NCI-H226 (cell line): ENCODE measurements around the gene NHLRC3.
"Not testable (repeated sequence)": the region's sequence is repeated elsewhere in the genome, so short reads cannot be mapped to it uniquely, and the experiment has no call there.

ENCODE experiments used
- DNase-seq: peaks from one replicate; pipeline ENCODE4 v3.0.0-alpha.2; 2015

The NHLRC3 gene

DNA sequence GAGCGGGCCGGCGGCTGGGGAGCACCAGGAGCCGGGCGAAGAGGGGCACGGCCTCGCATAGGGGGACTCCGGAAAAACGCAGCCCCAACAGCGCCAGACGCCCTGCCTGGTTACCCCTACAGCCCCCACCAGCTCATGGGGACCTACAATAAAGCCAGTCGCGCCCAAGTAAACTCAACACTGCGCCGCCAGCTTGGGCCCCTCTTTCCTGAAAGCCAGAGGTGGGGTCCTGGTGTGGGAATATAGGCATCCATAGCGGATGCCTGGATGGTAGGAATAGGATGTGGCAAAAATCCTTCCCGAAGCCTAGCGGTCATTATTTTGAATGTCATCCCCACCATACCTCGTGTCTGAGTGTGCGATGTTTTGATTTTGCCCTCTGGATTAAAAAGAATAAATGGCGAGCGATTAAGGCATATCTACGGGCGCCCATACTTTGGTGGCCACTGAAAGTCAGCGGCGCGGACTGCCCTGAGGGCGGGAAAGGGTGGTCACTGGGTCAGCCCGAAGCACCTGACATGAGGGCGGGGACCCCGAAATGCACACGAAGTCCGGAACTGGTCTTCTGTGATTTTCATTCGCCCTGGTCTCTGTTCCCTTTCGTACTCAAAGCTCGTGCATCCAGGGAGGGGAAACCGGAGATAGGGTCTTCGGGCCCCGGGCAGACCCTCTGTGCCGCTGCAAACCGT lies at the start of gene NHLRC3, which contains the start of gene PROSER1:
Gene NHLRC3 (plus strand): TSS at position 577 of the 689 bp plus-strand sequence. CDS start 184 bp downstream, outside the sequence.
Gene PROSER1 (minus strand): TSS at position 210 of the 689 bp plus-strand sequence. CDS start 847 bp downstream, outside the sequence.
- peak; percentile 90 for DNase-seq

- DNase-seq = peak; percentile 17
Measured at GRCh38 chr13:38990693-38991092, 47.6 kb upstream of the NHLRC3 start, which contains the start of gene STOML3. Gene STOML3 (minus strand): TSS chr13:38990831. CDS start chr13:38990721, 110 bp downstream.

- no peak for DNase-seq
Measured at GRCh38 chr13:38993381-38993780, 44.9 kb upstream of the NHLRC3 start.

GRCh38 chr13:38998739-38999138 lies 39.5 kb upstream of the NHLRC3 start:
- DNase-seq = no peak

DNA sequence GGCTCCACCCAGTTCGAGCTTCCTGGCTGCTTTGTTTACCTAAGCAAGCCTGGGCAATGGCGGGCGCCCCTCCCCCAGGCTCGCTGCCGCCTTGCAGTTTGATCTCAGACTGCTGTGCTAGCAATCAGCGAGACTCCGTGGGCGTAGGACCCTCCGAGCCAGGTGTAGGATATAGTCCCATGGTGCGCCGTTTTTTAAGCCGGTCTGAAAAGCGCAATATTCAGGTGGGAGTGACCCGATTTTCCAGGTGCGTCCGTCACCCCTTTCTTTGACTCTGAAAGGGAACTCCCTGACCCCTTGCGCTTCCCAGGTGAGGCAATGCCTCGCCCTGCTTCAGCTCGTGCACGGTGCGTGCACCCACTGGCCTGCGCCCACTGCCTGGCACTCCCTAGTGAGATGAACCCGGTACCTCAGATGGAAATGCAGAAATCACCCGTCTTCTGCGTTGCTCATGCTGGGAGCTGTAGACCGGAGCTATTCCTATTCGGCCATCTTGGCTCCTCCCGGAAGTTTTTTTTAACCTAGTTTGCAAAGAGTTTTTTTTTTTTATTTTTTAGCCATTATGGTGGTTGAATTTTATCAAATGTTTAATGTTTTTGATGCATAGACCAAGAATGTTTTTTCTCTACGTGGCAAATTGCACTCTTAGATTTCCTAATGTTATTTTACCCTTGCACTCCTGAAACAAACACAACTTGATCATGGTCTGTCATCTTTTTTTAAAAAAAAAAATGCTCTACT lies 31.7 kb upstream of the NHLRC3 start:
- not testable (repeated sequence) for DNase-seq

DNA sequence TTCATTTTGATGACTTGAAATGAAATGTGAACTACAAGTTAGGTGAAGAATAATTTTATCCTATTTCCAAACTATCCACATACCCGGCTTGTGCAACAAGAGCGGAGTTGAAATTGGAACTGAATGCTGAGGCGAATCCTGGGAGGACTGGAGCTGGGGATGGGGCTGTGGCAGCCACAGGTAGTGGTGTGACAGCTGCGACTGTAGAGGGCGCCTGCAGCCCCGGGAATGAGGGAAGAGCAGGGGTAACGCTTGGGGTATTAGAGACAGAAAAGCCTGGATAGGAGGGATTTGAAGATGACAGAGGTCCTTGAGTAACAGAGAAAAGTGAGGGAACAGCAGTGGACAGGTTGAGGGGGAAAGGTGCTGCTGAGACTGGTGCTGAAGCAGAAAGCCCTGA lies 25.6 kb upstream of the NHLRC3 start:
- no peak for DNase-seq

GRCh38 chr13:39013462-39013861 lies 24.8 kb upstream of the NHLRC3 start:
- DNase-seq = no peak

DNA sequence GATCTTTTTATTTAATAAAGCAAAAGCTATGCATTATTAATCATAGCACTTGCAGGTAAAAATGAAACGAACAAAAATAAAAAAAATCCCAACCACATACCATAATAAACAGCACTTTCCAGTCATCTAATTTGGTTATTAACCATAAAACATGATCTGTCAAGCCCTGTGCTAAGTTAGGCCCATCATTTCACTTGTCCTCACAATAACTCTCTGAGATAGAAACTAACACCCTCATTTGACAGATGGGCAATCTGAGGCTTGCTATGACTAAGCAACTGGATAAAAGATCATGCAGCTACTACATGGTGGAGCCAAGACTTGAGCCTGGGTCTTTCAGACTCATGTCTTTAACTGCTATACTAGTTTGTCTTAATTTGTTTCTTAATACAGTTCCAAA lies 22.2 kb upstream of the NHLRC3 start:
- no peak for DNase-seq

- no peak for DNase-seq
Measured at GRCh38 chr13:39016787-39017186, 21.5 kb upstream of the NHLRC3 start.

DNA sequence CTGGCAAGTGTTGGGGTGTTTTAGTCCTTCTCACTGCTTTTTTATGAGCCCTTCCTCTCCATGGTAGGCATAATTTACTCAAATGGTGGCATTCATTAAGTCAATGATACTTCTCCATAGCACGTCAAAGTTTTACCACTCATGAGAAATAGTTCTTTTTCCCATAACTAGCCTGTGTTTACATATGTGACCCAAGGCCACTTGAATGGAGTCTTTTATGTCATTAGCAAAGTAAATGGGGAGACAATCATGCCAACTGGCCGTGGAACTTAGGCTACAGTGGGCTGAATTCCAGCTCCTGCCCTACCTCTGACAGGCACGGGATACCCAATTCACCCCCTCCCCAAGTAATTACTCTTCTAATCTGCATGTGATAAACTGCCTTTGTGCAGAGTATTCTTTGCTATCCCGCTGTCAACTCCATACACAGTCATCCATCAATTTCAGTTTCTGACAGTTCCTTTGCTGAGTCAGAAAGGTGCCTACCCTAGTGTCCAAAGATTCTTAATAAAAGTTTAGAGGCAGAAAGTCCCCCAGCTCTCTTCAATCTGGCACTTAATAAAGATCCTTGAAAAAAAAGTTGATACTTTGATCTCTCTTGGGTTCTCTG lies 17.3 kb upstream of the NHLRC3 start:
- DNase-seq = no peak

- peak; percentile 71 for DNase-seq
Measured at GRCh38 chr13:39023316-39023715, 14.9 kb upstream of the NHLRC3 start.

GRCh38 chr13:39023761-39024160 lies 14.5 kb upstream of the NHLRC3 start:
- DNase-seq = peak; percentile 53

GRCh38 chr13:39025433-39025839 lies 12.8 kb upstream of the NHLRC3 start:
- no peak for DNase-seq

DNA sequence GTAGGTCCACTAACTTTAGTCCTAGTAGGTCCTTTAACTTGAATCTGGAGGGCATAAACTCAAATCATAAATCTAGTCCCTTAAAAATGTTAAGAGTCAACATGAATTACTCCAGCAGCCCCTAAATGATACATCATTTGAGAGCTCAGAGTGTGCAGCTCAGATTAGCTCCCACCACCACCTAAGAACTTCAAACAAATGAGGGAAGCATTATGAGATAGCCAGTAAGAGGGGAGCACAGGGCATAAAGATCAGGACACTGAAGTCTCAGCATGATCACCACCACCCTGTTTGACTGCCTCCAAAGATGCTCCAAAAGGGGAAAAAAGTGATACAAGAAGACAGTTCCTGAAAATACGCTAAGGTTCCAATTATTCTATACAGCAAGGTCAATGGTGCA lies 6.1 kb upstream of the NHLRC3 start:
- no peak for DNase-seq

DNA sequence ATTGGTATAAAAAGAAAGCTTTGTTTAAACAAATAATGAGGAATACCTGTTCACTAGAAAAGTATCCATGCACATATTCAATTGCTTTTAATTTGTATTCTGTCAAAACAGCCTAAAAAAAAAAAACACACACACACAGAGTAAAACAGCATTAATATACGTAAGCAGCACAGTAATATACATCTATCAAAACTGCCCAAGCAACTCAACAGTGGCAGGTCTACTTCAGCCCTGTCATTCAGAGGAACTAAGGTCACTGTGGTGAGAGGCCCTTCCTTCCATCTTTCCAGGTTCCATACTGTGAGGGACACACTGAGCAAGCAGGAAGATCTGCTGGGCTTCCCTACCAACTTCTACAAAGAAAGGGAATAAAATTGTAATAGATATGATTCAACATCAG lies 4.2 kb upstream of the NHLRC3 start:
- no peak for DNase-seq

- DNase-seq = no peak
Measured at GRCh38 chr13:39035204-39035603, 3.1 kb upstream of the NHLRC3 start.

DNA sequence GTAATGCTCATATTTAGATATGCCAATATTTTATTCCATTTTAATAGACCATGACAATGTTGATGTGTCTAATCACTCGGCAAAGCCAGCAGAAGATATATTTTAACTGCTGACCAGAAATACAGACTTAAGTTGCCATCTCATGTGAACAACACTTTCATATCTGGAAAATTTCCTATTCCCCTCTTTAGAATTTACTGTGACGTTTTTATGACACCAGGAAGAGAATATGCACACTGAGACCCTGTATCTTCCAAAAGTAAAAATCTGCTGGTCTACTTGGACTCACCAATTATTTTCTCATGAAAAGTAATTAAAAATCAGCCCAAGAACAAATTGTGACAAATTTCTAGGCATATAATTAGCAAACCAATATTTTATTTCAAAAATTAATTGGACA lies 2.5 kb upstream of the NHLRC3 start:
- no peak for DNase-seq

DNA sequence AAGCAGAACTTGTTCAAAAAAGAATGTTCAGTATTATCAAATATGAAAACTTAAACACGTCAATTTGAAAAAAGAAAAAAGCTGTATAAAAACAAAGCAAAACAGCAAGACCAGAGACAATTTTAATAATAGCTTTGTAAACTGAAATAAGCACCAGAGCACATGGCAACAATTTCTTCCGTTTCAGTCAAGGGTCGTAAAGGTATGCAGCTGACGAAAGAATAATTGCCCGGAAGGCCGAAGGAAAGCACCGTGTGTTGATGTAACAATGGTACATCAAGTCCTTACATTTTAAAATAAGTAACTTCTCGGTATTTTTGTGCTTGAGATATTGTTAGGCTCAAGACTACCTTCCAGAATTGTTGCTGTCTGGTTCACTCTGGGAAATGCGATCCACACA lies 2.0 kb upstream of the NHLRC3 start:
- no peak for DNase-seq

DNA sequence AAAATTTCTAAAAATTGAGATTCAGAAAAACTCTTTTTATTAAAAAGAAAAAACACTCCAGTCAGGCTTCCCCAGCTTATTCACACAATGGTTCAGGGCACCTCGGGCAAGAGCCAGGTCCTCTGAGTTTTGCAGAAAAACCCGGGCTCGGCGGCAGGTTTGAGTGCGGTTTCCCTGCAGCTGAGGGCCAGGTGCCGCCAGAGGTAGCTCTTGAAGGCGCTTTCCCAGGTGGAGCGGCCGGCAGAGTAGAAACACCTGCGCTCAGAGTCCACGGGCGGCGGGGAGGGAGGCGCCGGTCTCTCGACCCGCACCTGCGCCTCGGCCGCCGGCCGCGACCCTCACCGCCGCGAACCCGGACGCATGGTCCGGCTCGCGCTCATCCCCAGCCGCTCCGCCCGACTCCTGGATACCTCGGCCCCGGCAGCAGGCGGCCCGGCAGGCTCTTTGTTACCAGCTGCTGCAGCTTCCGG lies 811 bp upstream of the NHLRC3 start:
- DNase-seq = no peak

GRCh38 chr13:39038569-39039030 lies 344 bp downstream of the NHLRC3 start:
- DNase-seq = peak; percentile 34

DNA sequence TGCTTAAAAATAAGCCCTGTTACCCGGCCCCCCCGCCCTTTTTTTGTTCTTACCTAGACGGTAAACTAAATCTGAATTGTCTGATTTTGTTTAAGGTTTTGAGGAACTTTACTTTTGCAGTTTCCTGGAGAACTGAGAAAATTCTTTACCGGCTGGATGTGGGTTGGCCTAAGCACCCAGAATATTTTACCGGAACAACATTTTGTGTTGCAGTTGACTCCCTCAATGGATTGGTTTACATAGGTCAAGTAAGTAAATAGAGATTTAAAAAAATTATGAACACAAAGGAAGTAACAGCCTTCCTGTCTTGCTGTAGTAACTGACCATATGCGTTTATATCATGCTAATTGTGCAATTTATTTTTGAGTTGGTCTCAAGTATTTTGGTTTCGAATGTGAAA lies 785 bp downstream of the NHLRC3 start:
- no peak for DNase-seq

GRCh38 chr13:39040206-39040605 lies 1.9 kb downstream of the NHLRC3 start:
- no peak for DNase-seq

GRCh38 chr13:39044536-39044935 lies 6.3 kb downstream of the NHLRC3 start:
- no peak for DNase-seq

GRCh38 chr13:39047560-39047959 lies 9.3 kb downstream of the NHLRC3 start:
- no peak for DNase-seq
